HepG2 (cell line): ENCODE measurements around the gene SYCP2L. TPM values are rescaled to one million over a fixed set of nuclear protein-coding genes. Genes with fewer than 3 reads are reported as not detected.

Experiments used
- ATRX ChIP-seq: sonication (generic); formaldehyde crosslinking; IDR thresholded peaks from 2 replicates; pipeline ENCODE4 v1.4.0; 2020; ENCODE audit warnings: missing genetic modification reagents, borderline replicate concordance
- MEIS1 ChIP-seq: sonication (generic); formaldehyde crosslinking; IDR thresholded peaks from 2 replicates; pipeline ENCODE4 v1.9.0; 2021; ENCODE audit warnings: mild to moderate bottlenecking, missing genetic modification reagents, moderate library complexity, borderline replicate concordance
- ZNF550 ChIP-seq: sonication (generic); formaldehyde crosslinking; IDR thresholded peaks from 2 replicates; pipeline ENCODE4 v1.4.0; 2020; ENCODE audit warnings: mild to moderate bottlenecking, missing genetic modification reagents, borderline replicate concordance
- ZNF646 ChIP-seq: sonication (generic); formaldehyde crosslinking; IDR thresholded peaks from 2 replicates; pipeline ENCODE4 v1.9.0; 2021; ENCODE audit warnings: mild to moderate bottlenecking, missing genetic modification reagents
- ZNF687 ChIP-seq: sonication (generic); formaldehyde crosslinking; IDR thresholded peaks from 2 replicates; pipeline ENCODE4 v1.5.1; 2020; ENCODE audit warnings: mild to moderate bottlenecking, missing genetic modification reagents, moderate library complexity
- polyA plus RNA-seq, 8 experiments: library from polyadenylated mRNA; depleted of rRNA in 3 of 8; stranded (reverse) in 7 of 8; unstranded in 1 of 8; fragments of >200 nt; fragmentation: Illumina TruSeq in 4 of 8; extraction: Trizol in 4 of 8; gene quantifications; 2 replicates each; pipeline versions ENCODE4 v1.2.1 to v1.2.3, GENCODE V29; 2011 to 2016; ENCODE audit warnings: low read depth in 4 of 8, missing spikeins in 1 of 8, mixed read lengths in 1 of 8; ENCODE audit not compliant: insufficient read depth in 1 of 8
- total RNA-seq, 5 experiments: library from RNA; depleted of rRNA; stranded (reverse); fragments of >200 nt; fragmentation: Illumina TruSeq; extraction: Trizol; gene quantifications; 2 replicates each; pipeline ENCODE4 v1.2.3, GENCODE V29; 2016; ENCODE audit warnings: low read depth in 1 of 5

Gene SYCP2L
- total and polyA plus RNA-seq, 2 of the 13 experiments (the other 11 are each of a cell fraction or from before 2014, with no cell fraction given) = 0.22 to 0.54 TPM

GRCh38 chr6:10968776-10969175 is 81.9 kb downstream of the SYCP2L start (continued):
- TF ChIP-seq ZNF687 (CRISPR knock-in tag) = no peak
- no peak for TF ChIP-seq ZNF550 (CRISPR knock-in tag)
- no peak for TF ChIP-seq ZNF646
- TF ChIP-seq ATRX (CRISPR knock-in tag) = no peak
- TF ChIP-seq MEIS1 (CRISPR knock-in tag) = no peak
